Tibial artery (tissue), 4 donors: ENCODE data around the gene GPR176.
"Not testable (repeated sequence)": the region's sequence is repeated elsewhere in the genome, so short reads cannot be mapped to it uniquely, and the experiment has no call there.

Source experiments
- DNase-seq, 2 donors: peaks; one replicate each; pipeline ENCODE4 v3.0.0-alpha.2; 2019
- H3K27ac ChIP-seq, 2 donors: fragments of 200-600 bp; sonication (generic) in 1 of 2; 1 replicate in 1 of 2; 2 replicates in 1 of 2; pipeline ENCODE4 v1.5.1; 2018 to 2019; ENCODE audit warnings: mild to moderate bottlenecking in 1 of 2
- H3K27me3 ChIP-seq, 2 donors: fragments of 200-600 bp; sonication (generic) in 1 of 2; one replicate each; pipeline versions ENCODE4 v1.5.1 to v1.6.0; 2016 to 2019
- H3K36me3 ChIP-seq, 3 donors: fragments of 200-600 bp; sonication (generic) in 2 of 3; one replicate each; pipeline ENCODE4 v1.5.1; 2016 to 2019; ENCODE audit warnings: mild to moderate bottlenecking in 2 of 3
- H3K4me1 ChIP-seq, 4 donors: fragments of 200-600 bp; sonication (generic) in 2 of 4; 1 replicate in 3 of 4; 2 replicates in 1 of 4; pipeline ENCODE4 v1.5.1; 2016 to 2019
- H3K4me3 ChIP-seq, 2 donors: fragments of 200-600 bp; sonication (generic) in 1 of 2; 1 replicate in 1 of 2; 2 replicates in 1 of 2; pipeline ENCODE4 v1.5.1; 2018 to 2019; ENCODE audit warnings: mild to moderate bottlenecking in 2 of 2
- H3K9me3 ChIP-seq, 3 donors: fragments of 200-600 bp; sonication (generic) in 1 of 3; one replicate each; pipeline ENCODE4 v1.5.1; 2016 to 2019
- intact Hi-C: fragments of 100-400 bp; cut with DNase I; formaldehyde crosslinking; loops from one replicate; pipeline ENCODE4 v1.15.0; 2023; ENCODE audit warnings: low total_unique reads
- TF ChIP-seq, protein P1 (sequence below), 2 experiments: fragments of 200-600 bp in 1 of 2; fragments of 450-650 bp in 1 of 2; IDR thresholded peaks; one replicate each; pipeline ENCODE4 v1.5.1; 2017 to 2019; ENCODE audit warnings: antibody characterized with exemption in 2 of 2, mild to moderate bottlenecking in 1 of 2, moderate library complexity in 1 of 2

Gene GPR176

DNA sequence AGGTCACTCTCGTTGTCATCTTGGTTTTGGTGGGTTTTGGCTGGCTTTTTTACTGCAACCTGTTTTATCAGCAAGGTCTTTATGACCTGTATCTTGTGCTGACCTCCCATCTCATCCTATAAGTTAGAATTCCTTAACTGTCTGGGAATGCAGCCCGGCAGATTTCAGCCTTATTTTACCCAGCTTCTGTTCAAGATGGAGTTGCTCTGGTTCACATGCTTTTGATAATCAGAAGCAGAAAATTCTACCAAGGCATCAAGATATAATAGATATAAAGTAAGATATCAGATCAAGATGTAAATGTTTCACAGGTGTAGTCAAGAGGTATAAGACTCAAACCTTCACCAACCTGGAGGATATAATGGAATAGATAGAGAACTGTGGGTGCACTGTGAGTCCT is 16.0 kb downstream of the GPR176 start:
- H3K9me3 ChIP-seq: no peaks in the 10 kb centered on the region
- DNase-seq: no peak
- TF ChIP-seq, protein P1, sequence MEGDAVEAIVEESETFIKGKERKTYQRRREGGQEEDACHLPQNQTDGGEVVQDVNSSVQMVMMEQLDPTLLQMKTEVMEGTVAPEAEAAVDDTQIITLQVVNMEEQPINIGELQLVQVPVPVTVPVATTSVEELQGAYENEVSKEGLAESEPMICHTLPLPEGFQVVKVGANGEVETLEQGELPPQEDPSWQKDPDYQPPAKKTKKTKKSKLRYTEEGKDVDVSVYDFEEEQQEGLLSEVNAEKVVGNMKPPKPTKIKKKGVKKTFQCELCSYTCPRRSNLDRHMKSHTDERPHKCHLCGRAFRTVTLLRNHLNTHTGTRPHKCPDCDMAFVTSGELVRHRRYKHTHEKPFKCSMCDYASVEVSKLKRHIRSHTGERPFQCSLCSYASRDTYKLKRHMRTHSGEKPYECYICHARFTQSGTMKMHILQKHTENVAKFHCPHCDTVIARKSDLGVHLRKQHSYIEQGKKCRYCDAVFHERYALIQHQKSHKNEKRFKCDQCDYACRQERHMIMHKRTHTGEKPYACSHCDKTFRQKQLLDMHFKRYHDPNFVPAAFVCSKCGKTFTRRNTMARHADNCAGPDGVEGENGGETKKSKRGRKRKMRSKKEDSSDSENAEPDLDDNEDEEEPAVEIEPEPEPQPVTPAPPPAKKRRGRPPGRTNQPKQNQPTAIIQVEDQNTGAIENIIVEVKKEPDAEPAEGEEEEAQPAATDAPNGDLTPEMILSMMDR (IDR thresholded peaks at IDR 0.05): no peak
- H3K27ac ChIP-seq: no peak overlapping the region
- intact Hi-C loops: no loop called here
- H3K4me3 ChIP-seq: no peak overlapping the region
- H3K36me3 ChIP-seq: no peaks in the 10 kb centered on the region
- H3K27me3 ChIP-seq: no peaks in the 10 kb centered on the region
- H3K4me1 ChIP-seq: peaks cover 0 to 6% (median 0%) of the 10 kb centered on the region in 4 donors

DNA sequence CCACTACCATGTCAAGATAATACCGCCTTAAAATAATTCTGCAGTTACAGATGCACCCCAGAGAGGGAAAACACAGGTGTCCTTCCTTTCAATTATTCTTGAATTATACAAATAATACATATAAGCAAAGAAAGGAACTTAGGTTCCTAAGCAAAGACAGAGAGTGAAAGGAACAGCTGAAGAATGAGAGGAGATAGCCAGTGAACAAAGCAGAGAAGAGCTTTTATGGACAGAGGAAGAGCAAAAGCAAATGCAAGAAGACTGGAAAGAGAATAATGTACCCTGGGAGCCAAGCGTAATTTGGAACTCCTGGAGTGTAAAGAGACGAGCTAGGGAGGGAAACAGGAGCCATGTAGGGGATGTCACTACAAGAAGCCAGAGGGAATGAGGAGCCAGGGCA is 21.7 kb downstream of the GPR176 start:
- Histone ChIP-seq H3K4me3 (no peak overlapping the region), H3K27me3 (no peaks in the 10 kb centered on the region), H3K36me3 (no peaks in the 10 kb centered on the region), H3K27ac (no peak overlapping the region), H3K4me1 (no peaks in the 10 kb centered on the region), H3K9me3 (no peaks in the 10 kb centered on the region)
- intact Hi-C loops: no loop called here
- no peak for DNase-seq
- TF ChIP-seq, protein P1 (IDR thresholded peaks at IDR 0.05): no peak

DNA sequence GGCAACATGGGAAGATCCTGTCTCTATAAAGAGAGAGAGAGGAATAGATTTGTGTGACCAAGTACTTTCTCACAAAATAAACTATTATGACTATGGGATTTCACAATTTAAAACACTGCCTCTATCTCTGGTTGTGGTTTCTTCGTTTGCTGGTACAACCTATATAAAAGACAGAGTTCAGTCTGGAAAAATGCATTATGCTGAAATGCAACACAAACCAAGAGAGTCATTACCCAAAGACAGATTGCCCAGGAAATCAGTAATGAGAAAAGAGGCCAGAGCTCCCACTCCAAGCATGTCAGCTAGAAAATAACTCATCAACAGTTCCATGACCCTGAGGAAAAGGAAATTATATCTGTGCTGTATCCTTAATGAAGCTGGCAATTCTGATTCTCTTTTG is 23.2 kb downstream of the GPR176 start:
- TF ChIP-seq, protein P1 (IDR thresholded peaks at IDR 0.05): no peak
- no peaks in the 10 kb centered on the region for H3K4me1 ChIP-seq
- DNase-seq: no peak
- no peaks in the 10 kb centered on the region for H3K27me3 ChIP-seq
- no peak overlapping the region for H3K4me3 ChIP-seq
- H3K9me3 ChIP-seq: no peaks in the 10 kb centered on the region
- no peaks in the 10 kb centered on the region for H3K36me3 ChIP-seq
- intact Hi-C loops: no loop called here
- no peak overlapping the region for H3K27ac ChIP-seq

DNA sequence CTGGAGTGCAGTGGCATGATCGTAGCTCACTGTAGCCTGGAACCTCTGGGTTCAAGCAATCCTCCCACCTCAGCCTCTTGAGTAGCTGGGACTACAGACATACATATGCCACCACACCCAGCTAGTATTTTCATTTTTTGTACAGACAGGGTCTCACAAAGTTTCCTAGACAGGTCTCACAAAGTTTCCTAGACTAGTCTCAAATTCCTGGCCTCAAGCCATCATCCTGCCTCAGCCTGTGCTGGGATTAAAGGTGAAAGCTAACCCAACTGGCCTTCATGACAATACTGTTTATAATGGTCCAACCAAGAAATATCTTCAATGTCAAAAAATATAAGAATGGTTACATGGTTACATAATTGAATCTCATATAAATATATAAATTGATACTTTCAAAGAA is 24.0 kb downstream of the GPR176 start:
- Histone ChIP-seq H3K36me3 (no peaks in the 10 kb centered on the region), H3K4me3 (no peak overlapping the region), H3K27ac (no peak overlapping the region), H3K4me1 (no peaks in the 10 kb centered on the region), H3K9me3 (no peaks in the 10 kb centered on the region), H3K27me3 (no peaks in the 10 kb centered on the region)
- TF ChIP-seq, protein P1 (IDR thresholded peaks at IDR 0.05): no peak
- DNase-seq: no peak
- intact Hi-C loops: no loop called here

DNA sequence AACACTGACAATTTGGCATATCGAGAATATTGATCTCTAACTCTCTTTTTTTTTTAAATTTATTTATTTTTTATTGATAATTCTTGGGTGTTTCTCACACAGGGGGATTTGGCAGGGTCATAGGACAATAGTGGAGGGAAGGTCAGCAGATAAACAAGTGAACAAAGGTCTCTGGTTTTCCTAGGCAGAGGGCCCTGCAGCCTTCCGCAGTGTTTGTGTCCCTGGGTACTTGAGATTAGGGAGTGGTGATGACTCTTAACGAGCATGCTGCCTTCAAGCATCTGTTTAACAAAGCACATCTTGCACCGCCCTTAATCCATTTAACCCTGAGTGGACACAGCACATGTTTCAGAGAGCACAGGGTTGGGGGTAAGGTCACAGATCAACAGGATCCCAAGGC is 27.0 kb downstream of the GPR176 start:
- H3K9me3 ChIP-seq, DNase-seq, H3K4me3 ChIP-seq, H3K27ac ChIP-seq, H3K36me3 ChIP-seq, H3K4me1 ChIP-seq, intact Hi-C loops, H3K27me3 ChIP-seq: not testable (repeated sequence)

DNA sequence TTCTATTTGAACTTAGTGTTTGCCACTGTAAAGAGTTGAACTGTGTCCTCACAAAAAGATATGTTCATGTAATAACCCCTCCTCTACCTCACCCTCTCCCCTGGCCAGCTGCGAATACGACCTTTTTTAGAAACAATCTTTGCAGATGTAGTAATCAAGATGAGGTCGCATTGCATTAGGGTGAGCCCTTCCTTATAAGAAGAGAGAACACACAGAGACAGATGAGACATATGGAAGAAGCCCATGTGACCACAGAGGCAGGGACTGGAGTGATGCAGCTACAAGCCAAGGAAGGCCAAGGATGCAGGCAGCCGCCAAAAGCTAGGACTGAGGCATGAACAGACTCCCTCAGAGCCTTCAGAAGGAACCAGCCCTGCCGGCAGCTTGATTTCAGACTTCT is 27.6 kb downstream of the GPR176 start:
- Histone ChIP-seq H3K27me3 (no peaks in the 10 kb centered on the region), H3K27ac (no peak overlapping the region), H3K9me3 (no peaks in the 10 kb centered on the region), H3K4me3 (no peak overlapping the region), H3K4me1 (peaks cover 0 to 9% (median 3%) of the 10 kb centered on the region in 4 donors), H3K36me3 (no peaks in the 10 kb centered on the region)
- intact Hi-C loops: no loop called here
- no peak for DNase-seq
- TF ChIP-seq, protein P1 (IDR thresholded peaks at IDR 0.05): no peak
